ENCODE results near the gene KCNT1.

Gene KCNT1

DNA sequence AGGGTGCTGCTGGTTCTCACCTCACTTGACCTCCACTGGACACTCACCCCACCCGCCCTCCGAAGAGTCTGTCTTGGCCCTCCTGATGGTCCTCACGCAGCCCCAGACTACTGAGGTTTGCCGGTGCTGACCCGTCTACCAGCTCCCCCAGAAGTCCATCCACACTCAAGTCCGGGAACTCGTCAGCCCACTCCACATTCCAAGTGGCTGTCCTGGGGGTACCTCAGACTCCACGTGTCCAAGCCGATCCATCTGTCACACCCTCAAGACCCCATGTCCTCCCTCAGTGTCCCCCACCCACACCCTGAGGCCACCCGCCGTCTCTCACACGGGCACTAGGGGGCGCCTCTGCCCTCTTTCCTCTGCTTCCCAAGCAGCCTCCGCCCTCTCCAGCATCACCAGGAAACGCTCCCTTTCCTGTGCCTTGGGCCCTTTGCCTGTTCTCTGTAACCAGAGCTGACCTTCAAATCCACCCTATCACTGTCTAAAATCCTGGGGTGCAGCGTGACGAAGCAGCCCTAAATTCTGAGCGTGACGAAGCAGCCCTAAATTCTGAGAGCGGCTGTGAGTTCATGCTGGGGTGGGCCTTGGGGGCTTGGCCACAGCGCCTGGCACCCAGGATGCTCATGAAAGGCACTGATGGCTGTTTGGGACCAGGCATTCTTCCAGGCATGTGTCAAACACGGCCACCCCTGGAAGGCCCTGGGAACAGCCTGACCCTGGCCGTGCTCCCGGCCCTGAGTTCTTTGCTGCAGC is 95.7 kb downstream of the KCNT1 start:
- TF ChIP-seq, protein P1, sequence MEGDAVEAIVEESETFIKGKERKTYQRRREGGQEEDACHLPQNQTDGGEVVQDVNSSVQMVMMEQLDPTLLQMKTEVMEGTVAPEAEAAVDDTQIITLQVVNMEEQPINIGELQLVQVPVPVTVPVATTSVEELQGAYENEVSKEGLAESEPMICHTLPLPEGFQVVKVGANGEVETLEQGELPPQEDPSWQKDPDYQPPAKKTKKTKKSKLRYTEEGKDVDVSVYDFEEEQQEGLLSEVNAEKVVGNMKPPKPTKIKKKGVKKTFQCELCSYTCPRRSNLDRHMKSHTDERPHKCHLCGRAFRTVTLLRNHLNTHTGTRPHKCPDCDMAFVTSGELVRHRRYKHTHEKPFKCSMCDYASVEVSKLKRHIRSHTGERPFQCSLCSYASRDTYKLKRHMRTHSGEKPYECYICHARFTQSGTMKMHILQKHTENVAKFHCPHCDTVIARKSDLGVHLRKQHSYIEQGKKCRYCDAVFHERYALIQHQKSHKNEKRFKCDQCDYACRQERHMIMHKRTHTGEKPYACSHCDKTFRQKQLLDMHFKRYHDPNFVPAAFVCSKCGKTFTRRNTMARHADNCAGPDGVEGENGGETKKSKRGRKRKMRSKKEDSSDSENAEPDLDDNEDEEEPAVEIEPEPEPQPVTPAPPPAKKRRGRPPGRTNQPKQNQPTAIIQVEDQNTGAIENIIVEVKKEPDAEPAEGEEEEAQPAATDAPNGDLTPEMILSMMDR (IDR thresholded peaks at IDR 0.05; ENCODE audit: low read depth, low read length): peak; percentile 79
- TF ChIP-seq POLR2A (IDR thresholded peaks at IDR 0.05; ENCODE audit: extremely low read depth, insufficient read length): no peak
- no peak overlapping the region for H3K4me3 ChIP-seq (ENCODE audit: low read depth, low read length)
- peak; percentile 60 for DNase-seq (ENCODE audit: low read depth)

DNA sequence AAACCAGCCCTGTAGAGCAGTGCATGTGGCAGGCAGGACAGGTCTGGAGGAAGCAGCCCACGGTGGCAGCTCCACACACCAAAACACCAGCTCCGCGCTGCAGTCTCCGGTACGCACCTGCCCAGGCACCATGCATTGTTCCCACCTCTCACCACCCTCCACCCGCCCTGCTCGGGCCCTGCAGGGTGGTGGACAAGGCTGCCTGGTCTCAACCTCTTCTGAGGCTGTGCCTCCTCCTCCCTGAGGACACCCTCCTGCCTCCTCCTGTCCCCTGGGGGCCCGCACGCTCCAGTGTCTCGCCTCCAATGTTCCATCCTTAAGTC is 96.2 kb downstream of the KCNT1 start:
- H3K4me3 ChIP-seq (ENCODE audit: low read depth, low read length): no peak overlapping the region
- TF ChIP-seq MAX (IDR thresholded peaks at IDR 0.05; ENCODE audit: low read depth, low read length): no peak
- DNase-seq (ENCODE audit: low read depth): no peak

DNA sequence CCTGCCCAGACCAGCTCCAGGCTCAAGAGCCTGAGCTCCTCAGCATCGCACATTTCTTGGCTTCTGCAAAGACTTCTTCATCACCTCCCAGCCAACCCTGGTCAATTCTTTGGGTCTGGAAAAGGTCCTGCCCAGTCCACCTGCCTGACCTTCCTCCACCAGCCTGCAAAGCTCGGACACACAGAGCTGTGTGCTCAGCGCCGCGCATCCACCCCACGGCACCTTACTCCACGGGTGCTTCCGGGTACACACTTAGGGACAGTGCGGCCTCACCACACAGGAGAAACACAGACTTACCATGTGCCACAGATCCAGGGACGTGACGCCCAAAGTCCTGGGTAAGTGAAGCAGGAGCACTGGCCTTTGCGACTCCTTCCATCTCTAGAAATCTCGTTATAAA is 97.3 kb downstream of the KCNT1 start:
- TF ChIP-seq MAX (IDR thresholded peaks at IDR 0.05; ENCODE audit: low read depth, low read length) (no peak), POLR2A (IDR thresholded peaks at IDR 0.05; ENCODE audit: extremely low read depth, insufficient read length) (no peak), MYC (IDR thresholded peaks at IDR 0.05; ENCODE audit: low read depth, low read length) (no peak)
- TF ChIP-seq, protein P1 (IDR thresholded peaks at IDR 0.05; ENCODE audit: low read depth, low read length): no peak
- no peak for DNase-seq (ENCODE audit: low read depth)
- no peak overlapping the region for H3K4me3 ChIP-seq (ENCODE audit: low read depth, low read length)

DNA sequence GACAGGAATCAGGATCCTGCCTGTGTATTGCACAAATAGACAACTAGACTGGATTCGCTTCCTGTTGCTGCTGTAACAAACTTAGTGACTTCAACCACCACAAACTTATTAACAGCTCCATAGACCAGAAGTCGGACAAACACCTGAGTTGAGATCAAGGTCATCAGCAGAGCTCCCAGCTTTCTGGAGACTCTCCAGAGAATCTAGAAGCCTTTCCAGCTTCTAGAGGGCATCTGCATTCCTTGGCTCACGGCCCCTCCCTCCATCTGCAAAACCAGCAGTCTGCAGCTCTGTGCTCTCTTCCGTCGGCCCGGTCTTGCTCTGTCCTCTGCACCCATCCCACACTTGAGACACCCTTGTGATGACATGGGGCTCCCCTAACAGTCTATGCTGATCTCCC is 99.1 kb downstream of the KCNT1 start:
- TF ChIP-seq MAX (IDR thresholded peaks at IDR 0.05; ENCODE audit: low read depth, low read length) (no peak), POLR2A (IDR thresholded peaks at IDR 0.05; ENCODE audit: extremely low read depth, insufficient read length) (no peak), MYC (IDR thresholded peaks at IDR 0.05; ENCODE audit: low read depth, low read length) (no peak)
- TF ChIP-seq, protein P1 (IDR thresholded peaks at IDR 0.05; ENCODE audit: low read depth, low read length): no peak
- H3K4me3 ChIP-seq (ENCODE audit: low read depth, low read length): no peak overlapping the region
- DNase-seq (ENCODE audit: low read depth): no peak

GRCh38 chr9:135802876-135803419 is 101.0 kb downstream of the KCNT1 start:
- no peak for TF ChIP-seq MAX (IDR thresholded peaks at IDR 0.05; ENCODE audit: low read depth, low read length)
- no peak for TF ChIP-seq POLR2A (IDR thresholded peaks at IDR 0.05; ENCODE audit: extremely low read depth, insufficient read length)
- DNase-seq (ENCODE audit: low read depth): no peak

DNA sequence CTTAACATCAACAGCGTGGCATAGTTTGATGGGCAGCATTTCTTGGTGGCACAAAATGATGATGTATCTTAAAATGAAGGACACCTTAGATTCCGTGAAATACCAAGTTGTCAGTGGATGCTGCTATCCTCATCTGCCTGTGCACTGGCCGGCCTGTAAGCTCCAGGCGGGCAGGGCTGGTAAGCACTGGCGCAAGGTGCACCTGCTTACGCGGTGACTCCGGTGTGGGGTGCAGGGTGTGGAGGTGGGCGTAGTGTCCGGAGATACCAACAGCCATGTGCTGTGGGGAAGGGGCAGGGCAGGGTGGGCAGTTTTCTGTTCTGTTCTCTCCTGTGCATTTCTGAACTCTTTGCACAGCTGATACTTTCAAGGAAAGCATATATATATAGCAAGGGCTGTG is 101.5 kb downstream of the KCNT1 start:
- TF ChIP-seq, protein P1 (IDR thresholded peaks at IDR 0.05; ENCODE audit: low read depth, low read length): no peak
- TF ChIP-seq MAX (IDR thresholded peaks at IDR 0.05; ENCODE audit: low read depth, low read length) (no peak), MYC (IDR thresholded peaks at IDR 0.05; ENCODE audit: low read depth, low read length) (no peak), POLR2A (IDR thresholded peaks at IDR 0.05; ENCODE audit: extremely low read depth, insufficient read length) (no peak)
- no peak overlapping the region for H3K4me3 ChIP-seq (ENCODE audit: low read depth, low read length)
- no peak for DNase-seq (ENCODE audit: low read depth)

More at GRCh38 chr9:135802876-135803419, 101.0 kb downstream of the KCNT1 start:
- H3K4me3 ChIP-seq (ENCODE audit: low read depth, low read length): no peak overlapping the region
